ENCODE results near the gene TTC16.

- TF ChIP-seq CTCF (IDR thresholded peaks at IDR 0.05), result no peak
- no peak for TF ChIP-seq POLR2A (IDR thresholded peaks at IDR 0.05)
Measured at GRCh38 chr9:127679506-127679905, 36.4 kb upstream of the TTC16 start.

Data from sigmoid colon (tissue), 3 donors.